ENCODE results near the gene CUX1. TPM values are rescaled to one million over a fixed set of nuclear protein-coding genes. Genes with fewer than 3 reads are reported as not detected.
"Not testable (repeated sequence)": the region's sequence is repeated elsewhere in the genome, so short reads cannot be mapped to it uniquely, and the experiment has no call there.

The CUX1 gene
- total and polyA plus RNA-seq, 2 of the 13 experiments (the other 11 are each of a cell fraction or from before 2014, with no cell fraction given) = 13.7 to 14.9 TPM

- Histone ChIP-seq H3K4me1 (ENCODE audit: insufficient read depth, low read length) (no peaks in the 10 kb centered on the region), H3K9ac (ENCODE audit: insufficient read depth, low read depth, low read length) (no peak overlapping the region), H3K79me2 (ENCODE audit: insufficient read depth, low read length) (no peaks in the 10 kb centered on the region), H3K27ac (ENCODE audit: extremely low read length, insufficient read depth, low read length) (no peak overlapping the region), H3K27me3 (ENCODE audit: control insufficient read depth in 1 of 2, insufficient read depth in 2 of 2, low read length in 2 of 2) (no peaks in the 10 kb centered on the region), H3K9me3 (ENCODE audit: low read length) (peaks cover 13% of the 10 kb centered on the region), H4K20me1 (ENCODE audit: insufficient read depth, low read length) (no peaks in the 10 kb centered on the region), H3K4me3 (replicated peaks in 1 of 3; ENCODE audit: insufficient read depth in 1 of 3, low read depth in 2 of 3, low read length in 3 of 3) (no peak overlapping the region), H3K36me3 (replicated peaks in 1 of 2; ENCODE audit: control insufficient read depth in 1 of 2, insufficient read depth in 2 of 2, low read length in 2 of 2) (0 out of 5 replicates have a peak, but pooled peaks cover 0 to 2% of the 10 kb centered on the region in 2 experiments), H3K4me2 (ENCODE audit: low read depth, low read length) (no peak overlapping the region), H2AFZ (ENCODE audit: low read length) (no peak overlapping the region)
- no TSS peak for BruUV-seq (replicated peaks)
- no peak for TF ChIP-seq IKZF4 (CRISPR knock-in tag; IDR thresholded peaks at IDR 0.05; ENCODE audit: borderline replicate concordance, low read depth, not compliant biosample characterization)
- TF ChIP-seq RORA (CRISPR knock-in tag; IDR thresholded peaks at IDR 0.05) = no peak
- TF ChIP-seq, protein P1, sequence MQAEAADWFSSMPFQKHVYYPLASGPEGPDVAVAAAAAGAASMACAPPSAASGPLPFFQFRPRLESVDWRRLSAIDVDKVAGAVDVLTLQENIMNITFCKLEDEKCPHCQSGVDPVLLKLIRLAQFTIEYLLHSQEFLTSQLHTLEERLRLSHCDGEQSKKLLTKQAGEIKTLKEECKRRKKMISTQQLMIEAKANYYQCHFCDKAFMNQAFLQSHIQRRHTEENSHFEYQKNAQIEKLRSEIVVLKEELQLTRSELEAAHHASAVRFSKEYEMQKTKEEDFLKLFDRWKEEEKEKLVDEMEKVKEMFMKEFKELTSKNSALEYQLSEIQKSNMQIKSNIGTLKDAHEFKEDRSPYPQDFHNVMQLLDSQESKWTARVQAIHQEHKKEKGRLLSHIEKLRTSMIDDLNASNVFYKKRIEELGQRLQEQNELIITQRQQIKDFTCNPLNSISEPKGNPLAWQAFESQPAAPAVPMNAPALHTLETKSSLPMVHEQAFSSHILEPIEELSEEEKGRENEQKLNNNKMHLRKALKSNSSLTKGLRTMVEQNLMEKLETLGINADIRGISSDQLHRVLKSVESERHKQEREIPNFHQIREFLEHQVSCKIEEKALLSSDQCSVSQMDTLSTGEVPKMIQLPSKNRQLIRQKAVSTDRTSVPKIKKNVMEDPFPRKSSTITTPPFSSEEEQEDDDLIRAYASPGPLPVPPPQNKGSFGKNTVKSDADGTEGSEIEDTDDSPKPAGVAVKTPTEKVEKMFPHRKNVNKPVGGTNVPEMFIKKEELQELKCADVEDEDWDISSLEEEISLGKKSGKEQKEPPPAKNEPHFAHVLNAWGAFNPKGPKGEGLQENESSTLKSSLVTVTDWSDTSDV (CRISPR knock-in tag; IDR thresholded peaks at IDR 0.05) = no peak
- no peak for TF ChIP-seq JARID2 (CRISPR knock-in tag; IDR thresholded peaks at IDR 0.05; ENCODE audit: insufficient replicate concordance)
- WGBS (ENCODE audit: low lambda C conversion rate) = 90% methylated on average over 13 of the region's 13 CpGs
- FAIRE-seq (no peak), DNase-seq (ENCODE audit: low spot score) (no peak), ATAC-seq (no peak)
- ChIA-PET POLR2A (no interaction called here), CTCF (ENCODE audit: low intra/inter-chr PET ratio, low total read pairs) (no interaction called here)
- intact Hi-C loops (cut with micrococcal nuclease; ENCODE audit: unreplicated experiment) (no loop called here), in situ Hi-C loops (cut with HindIII; ENCODE audit: extremely low pct_ligation_motif_present, low pct_unique_long_range_greater_than_20kb) (no loop called here)
These were observed 233.5 kb downstream of the CUX1 start for GRCh38 chr7:102050864-102051460.

DNA sequence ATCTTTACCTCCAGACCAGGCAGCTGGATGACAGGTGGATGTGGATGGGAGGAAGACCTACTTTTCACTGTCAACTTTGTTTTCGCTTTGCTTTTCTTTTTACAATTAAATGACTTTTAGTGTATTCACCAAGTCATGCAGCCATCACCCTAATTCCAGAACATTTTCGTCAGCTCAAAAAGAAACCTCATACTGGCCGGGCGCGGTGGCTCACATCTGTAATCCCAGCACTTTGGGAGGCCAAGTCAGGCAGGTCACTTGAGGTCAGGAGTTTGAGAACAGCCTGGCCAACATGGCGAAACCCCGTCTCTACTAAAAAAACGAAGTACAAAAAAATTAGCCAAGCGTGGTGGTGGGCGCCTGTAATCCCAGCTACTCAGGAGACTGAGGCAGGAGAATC lies 234.3 kb downstream of the CUX1 start:
- H2AFZ ChIP-seq (ENCODE audit: low read length); CTCF ChIA-PET (ENCODE audit: low intra/inter-chr PET ratio, low total read pairs); H3K79me2 ChIP-seq (ENCODE audit: insufficient read depth, low read length); POLR2A ChIA-PET; H3K4me1 ChIP-seq (ENCODE audit: insufficient read depth, low read length); H3K4me2 ChIP-seq (ENCODE audit: low read depth, low read length); ATAC-seq; BruUV-seq (replicated peaks); DNase-seq (ENCODE audit: low spot score); H3K27me3 ChIP-seq (ENCODE audit: control insufficient read depth in 1 of 2, insufficient read depth in 2 of 2, low read length in 2 of 2); intact Hi-C loops (cut with micrococcal nuclease; ENCODE audit: unreplicated experiment); FAIRE-seq; H3K9ac ChIP-seq (ENCODE audit: insufficient read depth, low read depth, low read length); H4K20me1 ChIP-seq (ENCODE audit: insufficient read depth, low read length); H3K4me3 ChIP-seq (replicated peaks in 1 of 3; ENCODE audit: insufficient read depth in 1 of 3, low read depth in 2 of 3, low read length in 3 of 3); H3K27ac ChIP-seq (ENCODE audit: extremely low read length, insufficient read depth, low read length); in situ Hi-C loops (cut with HindIII; ENCODE audit: extremely low pct_ligation_motif_present, low pct_unique_long_range_greater_than_20kb); H3K36me3 ChIP-seq (replicated peaks in 1 of 2; ENCODE audit: control insufficient read depth in 1 of 2, insufficient read depth in 2 of 2, low read length in 2 of 2): not testable (repeated sequence)
- H3K9me3 ChIP-seq (ENCODE audit: low read length) = peaks cover 13% of the 10 kb centered on the region
- 90% methylated on average over 10 of the region's 10 CpGs for WGBS (ENCODE audit: low lambda C conversion rate)
